ENCODE measurements around the gene CBY3.
"Not testable (repeated sequence)": the region's sequence is repeated elsewhere in the genome, so short reads cannot be mapped to it uniquely, and the experiment has no call there.

CBY3 gene

GRCh38 chr5:179680780-179681401 lies at the start of gene CBY3:
Gene CBY3, minus strand, starts transcription at chr5:179681034. Its CDS starts 116 bp downstream, at chr5:179680918.
- DNase-seq = no peak

GRCh38 chr5:179730356-179730755 lies 49.5 kb upstream of the CBY3 start:
- DNase-seq = no peak

GRCh38 chr5:179729727-179730126 lies 48.9 kb upstream of the CBY3 start:
- no peak for DNase-seq

GRCh38 chr5:179729303-179729702 lies 48.5 kb upstream of the CBY3 start:
- no peak for DNase-seq

- no peak for DNase-seq
Observed at GRCh38 chr5:179727106-179727505, 46.3 kb upstream of the CBY3 start.

- DNase-seq = no peak
Observed at GRCh38 chr5:179724163-179724562, 43.3 kb upstream of the CBY3 start.

- no peak for DNase-seq
Observed at GRCh38 chr5:179720222-179720621, 39.4 kb upstream of the CBY3 start.

GRCh38 chr5:179716286-179716685 lies 35.5 kb upstream of the CBY3 start:
- DNase-seq = no peak

GRCh38 chr5:179700401-179700918 lies 19.6 kb upstream of the CBY3 start:
- DNase-seq = no peak

- no peak for DNase-seq
Observed at GRCh38 chr5:179699616-179700237, 18.9 kb upstream of the CBY3 start.

- DNase-seq = no peak
Observed at GRCh38 chr5:179698935-179699615, 18.2 kb upstream of the CBY3 start, which contains the start of gene CANX. Gene CANX, plus strand, starts transcription at chr5:179698967. Its CDS starts 6,715 bp downstream, at chr5:179705682.

GRCh38 chr5:179697993-179698934 lies 17.4 kb upstream of the CBY3 start:
- DNase-seq = peak; percentile 100

- DNase-seq = not testable (repeated sequence)
Observed at GRCh38 chr5:179697543-179697942, 16.7 kb upstream of the CBY3 start.

- DNase-seq = no peak
Observed at GRCh38 chr5:179697108-179697507, 16.3 kb upstream of the CBY3 start.

- DNase-seq = no peak
Observed at GRCh38 chr5:179696603-179697002, 15.8 kb upstream of the CBY3 start.

GRCh38 chr5:179694561-179694960 lies 13.7 kb upstream of the CBY3 start:
- no peak for DNase-seq

GRCh38 chr5:179689212-179689611 lies 8.4 kb upstream of the CBY3 start:
- not testable (repeated sequence) for DNase-seq

GRCh38 chr5:179680014-179680779 lies 637 bp downstream of the CBY3 start:
- no peak for DNase-seq

GRCh38 chr5:179679014-179679674 lies 1.7 kb downstream of the CBY3 start:
- peak; percentile 82 for DNase-seq

GRCh38 chr5:179678223-179679013 lies 2.4 kb downstream of the CBY3 start:
- peak; percentile 95 for DNase-seq
